PC-3 (cell line): ENCODE results near the gene TRAK1. TPM values are rescaled to one million over a fixed set of nuclear protein-coding genes. Genes with fewer than 3 reads are reported as not detected.

Experiments
- ATAC-seq: fragments of 200-7000 bp; cut with Tn5 transposase; 2 replicates; pipeline ENCODE4 v1.9.1; 2020; ENCODE audit warnings: mild to moderate bottlenecking, moderate library complexity
- BruUV-seq: library from RNA; stranded (reverse); fragments of 400-500 nt; replicated peaks from 2 replicates; lab custom pipeline; 2021; lab: Mats Ljungman, UMichigan
- CTCF ChIA-PET: fragments of 300-600 bp; sonication (Branson Sonifier 250); formaldehyde crosslinking; loops from one replicate; lab custom pipeline; 2022; ENCODE audit warnings: antibody characterized with exemption; lab: Charles Lee
- POLR2A ChIA-PET: fragments of 300-600 bp; sonication (Branson Sonifier 250); formaldehyde crosslinking; loops from one replicate; lab custom pipeline; 2022; ENCODE audit warnings: antibody characterized with exemption; ENCODE audit not compliant: unreplicated experiment; lab: Charles Lee
- DNase-seq: peaks from one replicate; pipeline ENCODE4 v3.0.0-alpha.2; 2015
- H2AFZ ChIP-seq: fragments of 300-600 bp; sonication (generic); 2 replicates; pipeline ENCODE4 v1.6.0; 2016; ENCODE audit warnings: antibody characterized with exemption, low read length
- H3F3A ChIP-seq: fragments of 300-600 bp; sonication (generic); one replicate; pipeline ENCODE4 v1.6.0; 2017; ENCODE audit warnings: antibody characterized with exemption, low read length, control low read depth, mild to moderate bottlenecking; ENCODE audit not compliant: unreplicated experiment
- H3K27ac ChIP-seq: fragments of 300-600 bp; sonication (generic); 2 replicates; pipeline ENCODE4 v1.5.1; 2016; ENCODE audit warnings: mild to moderate bottlenecking, low read length
- H3K27me3 ChIP-seq: fragments of 300-600 bp; sonication (generic); 2 replicates; pipeline ENCODE4 v1.6.1; 2016; ENCODE audit warnings: low read length, mixed read lengths
- H3K36me3 ChIP-seq: fragments of 300-600 bp; sonication (generic); 2 replicates; pipeline ENCODE4 v1.6.1; 2016; ENCODE audit warnings: low read depth, mixed run types, low read length, mixed read lengths
- H3K4me1 ChIP-seq: fragments of 300-600 bp; sonication (generic); 2 replicates; pipeline ENCODE4 v1.5.1; 2016; ENCODE audit warnings: low read length; ENCODE audit not compliant: insufficient read depth
- H3K4me2 ChIP-seq: fragments of 300-600 bp; sonication (generic); 2 replicates; pipeline ENCODE4 v1.6.0; 2016; ENCODE audit warnings: low read length
- H3K4me3 ChIP-seq: fragments of 300-600 bp; sonication (generic); 2 replicates; pipeline ENCODE4 v1.5.1; 2016; ENCODE audit warnings: mild to moderate bottlenecking, low read length, mixed read lengths
- H3K79me2 ChIP-seq: fragments of 300-600 bp; sonication (generic); 2 replicates; pipeline ENCODE4 v1.6.1; 2017; ENCODE audit warnings: low read length, mixed read lengths
- H3K9ac ChIP-seq: fragments of 300-600 bp; sonication (generic); 2 replicates; pipeline ENCODE4 v1.6.0; 2016; ENCODE audit warnings: mild to moderate bottlenecking, low read length
- H3K9me2 ChIP-seq: fragments of 300-600 bp; sonication (generic); replicated peaks from 2 replicates; pipeline ENCODE4 v1.6.1; 2016; ENCODE audit warnings: mixed run types, low read length, mixed read lengths
- H3K9me3 ChIP-seq: fragments of 300-600 bp; sonication (generic); 2 replicates; pipeline ENCODE4 v1.6.1; 2016; ENCODE audit warnings: low read length, mixed read lengths
- H4K20me1 ChIP-seq: fragments of 300-600 bp; sonication (generic); 2 replicates; pipeline ENCODE4 v1.6.1; 2016; ENCODE audit warnings: low read length, mixed read lengths
- EZH2 ChIP-seq: fragments of 300-600 bp; sonication (generic); IDR thresholded peaks from one replicate; pipeline ENCODE4 v1.6.1; 2017; ENCODE audit warnings: antibody characterized with exemption, mild to moderate bottlenecking, low read length; ENCODE audit not compliant: unreplicated experiment
- EZH2phosphoT487 ChIP-seq: fragments of 300-600 bp; sonication (generic); IDR thresholded peaks from 2 replicates; pipeline ENCODE4 v1.6.1; 2018; ENCODE audit warnings: mild to moderate bottlenecking, antibody characterized with exemption, low read length, borderline replicate concordance
- intact Hi-C: fragments of 100-400 bp; cut with micrococcal nuclease; formaldehyde crosslinking; loops from 2 replicates; pipeline ENCODE4 v1.9.0; 2023
- total RNA-seq: library from RNA; depleted of rRNA; stranded (reverse); fragments of >200 nt; gene quantifications from 2 replicates; pipeline ENCODE4 v1.2.3, GENCODE V29; 2014
- TF ChIP-seq, protein P1 (sequence below): fragments of 300-600 bp; sonication (generic); conservative IDR thresholded peaks from 2 replicates; pipeline ENCODE4 v1.5.1; 2017; ENCODE audit warnings: antibody characterized with exemption, low read depth, mild to moderate bottlenecking, low read length

Gene TRAK1
- total RNA-seq, 1 experiment from 2014 or later: 23.4 TPM

DNA sequence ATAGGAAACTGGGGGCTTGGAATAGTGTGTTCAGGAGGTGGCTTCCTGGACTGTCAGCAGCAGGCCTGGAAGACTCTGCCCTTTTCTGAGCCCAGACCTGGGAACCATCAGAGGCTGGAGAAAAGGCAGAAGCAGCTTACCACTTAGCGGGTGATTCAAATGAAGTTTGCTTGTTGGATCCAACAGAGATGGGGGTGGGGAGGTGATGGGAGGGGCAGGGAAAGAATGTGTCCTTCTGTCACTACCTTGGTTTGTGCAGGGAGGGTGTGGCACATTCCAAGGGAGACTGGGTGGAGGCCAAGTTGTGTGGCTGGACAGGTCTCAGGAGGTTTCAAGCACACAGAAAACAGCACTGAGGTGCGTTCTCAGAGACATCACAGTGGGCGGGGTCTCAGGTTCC lies 58.8 kb downstream of the TRAK1 start:
- intact Hi-C loops: loop anchor here (1.0 to 10.0 kb wide), 3 partner anchors 31 to 675 kb away; no protein-coding TSS in a partner anchor
- ATAC-seq (peak; percentile 77), DNase-seq (peak; percentile 96)
- no peaks in the 10 kb centered on the region for H3K9me2 ChIP-seq
- H3K27me3 ChIP-seq: no peaks in the 10 kb centered on the region
- no peaks in the 10 kb centered on the region for H3K9me3 ChIP-seq
- peak overlapping the region; percentile 85 for H3K27ac ChIP-seq
- no peaks in the 10 kb centered on the region for H3K36me3 ChIP-seq
- TF ChIP-seq EZH2 (no peak), EZH2phosphoT487 (no peak)
- TF ChIP-seq, protein P1, sequence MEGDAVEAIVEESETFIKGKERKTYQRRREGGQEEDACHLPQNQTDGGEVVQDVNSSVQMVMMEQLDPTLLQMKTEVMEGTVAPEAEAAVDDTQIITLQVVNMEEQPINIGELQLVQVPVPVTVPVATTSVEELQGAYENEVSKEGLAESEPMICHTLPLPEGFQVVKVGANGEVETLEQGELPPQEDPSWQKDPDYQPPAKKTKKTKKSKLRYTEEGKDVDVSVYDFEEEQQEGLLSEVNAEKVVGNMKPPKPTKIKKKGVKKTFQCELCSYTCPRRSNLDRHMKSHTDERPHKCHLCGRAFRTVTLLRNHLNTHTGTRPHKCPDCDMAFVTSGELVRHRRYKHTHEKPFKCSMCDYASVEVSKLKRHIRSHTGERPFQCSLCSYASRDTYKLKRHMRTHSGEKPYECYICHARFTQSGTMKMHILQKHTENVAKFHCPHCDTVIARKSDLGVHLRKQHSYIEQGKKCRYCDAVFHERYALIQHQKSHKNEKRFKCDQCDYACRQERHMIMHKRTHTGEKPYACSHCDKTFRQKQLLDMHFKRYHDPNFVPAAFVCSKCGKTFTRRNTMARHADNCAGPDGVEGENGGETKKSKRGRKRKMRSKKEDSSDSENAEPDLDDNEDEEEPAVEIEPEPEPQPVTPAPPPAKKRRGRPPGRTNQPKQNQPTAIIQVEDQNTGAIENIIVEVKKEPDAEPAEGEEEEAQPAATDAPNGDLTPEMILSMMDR: no peak
- peak overlapping the region; percentile 27; the same call in 1 of the 2 replicates for H3K4me3 ChIP-seq
- H3K79me2 ChIP-seq: peaks cover 8% of the 10 kb centered on the region; the same call in 1 of the 2 replicates
- H3K4me1 ChIP-seq: peaks cover 41% of the 10 kb centered on the region
- peak overlapping the region; percentile 78 for H3K4me2 ChIP-seq
- H3K9ac ChIP-seq: peak overlapping the region; percentile 30; the same call in 1 of the 2 replicates
- no TSS peak for BruUV-seq
- POLR2A ChIA-PET: interaction anchor here (0.6 to 0.7 kb wide), 2 partner anchors 58 to 519 kb away, joined by 3 to 41 read pairs; no protein-coding TSS in a partner anchor
- H4K20me1 ChIP-seq: no peaks in the 10 kb centered on the region
- no peak overlapping the region for H2AFZ ChIP-seq
- no peaks in the 10 kb centered on the region for H3F3A ChIP-seq
- CTCF ChIA-PET: interaction anchor here (0.5 to 0.6 kb wide), 3 partner anchors 18 to 163 kb away, joined by 3 to 15 read pairs (median 9); no protein-coding TSS in a partner anchor

DNA sequence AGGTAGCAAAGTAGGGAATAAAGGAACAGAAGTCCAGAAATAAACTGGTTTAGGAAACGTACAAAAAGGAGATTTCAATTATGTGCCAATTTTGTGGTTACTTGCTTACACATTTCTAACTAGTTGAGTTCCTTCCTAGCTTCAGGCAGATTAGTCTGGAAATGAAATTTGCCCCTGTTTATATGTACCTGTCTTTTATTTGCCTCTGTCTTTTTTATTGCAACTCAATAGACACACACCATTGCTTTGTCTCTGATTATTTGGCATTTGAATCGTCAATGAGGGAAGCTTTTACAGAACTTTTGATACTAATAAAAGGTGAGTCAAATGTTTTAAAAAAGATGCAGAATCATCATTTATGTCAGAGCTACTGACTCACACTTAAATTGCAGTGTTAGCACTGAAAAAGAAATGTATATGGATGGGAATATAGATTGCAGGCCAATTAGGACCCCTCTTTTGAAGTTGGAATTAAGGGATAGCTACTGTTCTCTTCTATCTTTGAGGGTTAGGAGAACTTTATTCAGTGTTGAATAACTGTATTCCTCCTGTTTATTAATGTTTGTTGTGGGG lies 60.5 kb downstream of the TRAK1 start:
- intact Hi-C loops: loop anchor here (1.0 to 10.0 kb wide), 4 partner anchors 21 to 673 kb away; no protein-coding TSS in a partner anchor
- TF ChIP-seq, protein P1: no peak
- no peak for TF ChIP-seq EZH2
- no peak for TF ChIP-seq EZH2phosphoT487
- Histone ChIP-seq H3K4me1 (peaks cover 41% of the 10 kb centered on the region), H3K9ac (peak overlapping the region; percentile 46), H3K27me3 (no peaks in the 10 kb centered on the region), H3K79me2 (peaks cover 8% of the 10 kb centered on the region; the same call in 1 of the 2 replicates), H3K36me3 (no peaks in the 10 kb centered on the region), H3F3A (no peaks in the 10 kb centered on the region), H3K4me2 (peak overlapping the region; percentile 78), H2AFZ (no peak overlapping the region), H4K20me1 (no peaks in the 10 kb centered on the region), H3K27ac (peak overlapping the region; percentile 85), H3K9me2 (no peaks in the 10 kb centered on the region), H3K9me3 (no peaks in the 10 kb centered on the region), H3K4me3 (no peak overlapping the region)
- CTCF ChIA-PET: interaction anchor here (0.9 to 1.3 kb wide), 3 partner anchors 33 to 40 kb away, joined by 5 to 6 read pairs (median 5); no protein-coding TSS in a partner anchor
- peak; percentile 78 for DNase-seq
- no TSS peak for BruUV-seq
- ATAC-seq: peak; percentile 77
- POLR2A ChIA-PET: no interaction called here
